Esophagus squamous epithelium (tissue), 5 donors: ENCODE measurements around the gene NMNAT2. TPM values are rescaled to one million over a fixed set of nuclear protein-coding genes. Genes with fewer than 3 reads are reported as not detected.

Experiments
- DNase-seq: peaks from one replicate; lab custom pipeline; 2025; lab: John Stamatoyannopoulos, UW
- H3K27ac ChIP-seq, 4 donors: fragments of 200-600 bp; sonication (generic); one replicate each; pipeline ENCODE4 v1.5.1; 2016 to 2019; ENCODE audit warnings: mild to moderate bottlenecking in 1 of 4
- H3K27me3 ChIP-seq, 4 donors: fragments of 200-600 bp; sonication (generic); 1 replicate in 3 of 4; 2 replicates in 1 of 4; pipeline versions ENCODE4 v1.5.1 to v1.6.0; 2017 to 2021; ENCODE audit warnings: antibody characterized with exemption in 1 of 4
- H3K36me3 ChIP-seq, 3 donors: fragments of 200-600 bp; sonication (generic); one replicate each; pipeline ENCODE4 v1.5.1; 2016 to 2019
- H3K4me1 ChIP-seq, 3 donors: fragments of 200-600 bp; sonication (generic); one replicate each; pipeline ENCODE4 v1.5.1; 2017 to 2019
- H3K4me3 ChIP-seq, 4 donors: fragments of 200-600 bp; sonication (generic); 1 replicate in 3 of 4; 2 replicates in 1 of 4; pipeline ENCODE4 v1.5.1; 2016 to 2019; ENCODE audit warnings: mild to moderate bottlenecking in 2 of 4, moderate library complexity in 1 of 4
- H3K9me3 ChIP-seq, 3 donors: fragments of 200-600 bp; sonication (generic); one replicate each; pipeline ENCODE4 v1.5.1; 2016 to 2019
- POLR2A ChIP-seq, 4 donors: fragments of 450-650 bp; IDR thresholded peaks; one replicate each; pipeline ENCODE4 v1.6.1; 2017; ENCODE audit warnings: antibody characterized with exemption in 4 of 4, mild to moderate bottlenecking in 4 of 4, moderate library complexity in 3 of 4
- WGBS, 2 donors: methylation state at CpG; one replicate each; pipeline ENCODE4 v1.1.5; 2018; 5-methylcytosine and 5-hydroxymethylcytosine counted together
- intact Hi-C: fragments of 100-400 bp; cut with DNase I; formaldehyde crosslinking; loops from one replicate; pipeline ENCODE4 v1.15.0; 2022
- total RNA-seq, 4 donors: library from RNA; depleted of rRNA; stranded (reverse); fragments of >200 nt; gene quantifications; one replicate each; pipeline ENCODE4 v1.1.0, GENCODE V29; 2016
- TF ChIP-seq, protein P1 (sequence below), 6 experiments: fragments of 450-650 bp in 4 of 6; fragments of 200-600 bp in 2 of 6; sonication (generic) in 2 of 6; IDR thresholded peaks; one replicate each; pipeline ENCODE4 v1.5.1; 2016 to 2019; ENCODE audit warnings: antibody characterized with exemption in 6 of 6, mild to moderate bottlenecking in 4 of 6, moderate library complexity in 4 of 6
- donor health status: DM: yes; HTN: yes; CAD: no.

The NMNAT2 gene
- total RNA-seq, 4 donors from 2014 or later, result 0.18 to 1.1 (median 0.26) TPM; not detected in 1

DNA sequence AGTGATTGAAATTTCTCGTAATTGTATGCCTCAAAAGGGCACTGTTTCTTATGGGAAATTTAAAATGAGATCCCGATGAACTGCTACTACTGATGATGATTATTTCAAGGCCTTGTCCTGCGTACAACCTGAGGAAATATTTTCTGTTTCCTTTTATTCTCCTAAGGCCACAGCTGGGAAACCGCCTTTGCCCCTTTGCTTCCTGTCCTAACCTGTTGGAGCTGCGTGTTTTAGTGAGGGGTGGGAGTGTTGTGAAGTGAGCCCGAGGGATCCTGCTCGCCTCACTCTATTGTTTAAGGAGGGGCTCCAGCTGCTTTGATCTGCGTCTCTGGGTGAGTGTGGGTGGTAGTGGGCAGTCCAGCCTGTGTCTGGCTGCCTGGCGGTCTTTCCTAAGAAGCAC is 217.7 kb downstream of the NMNAT2 start:
- Histone ChIP-seq H3K9me3 (no peaks in the 10 kb centered on the region), H3K4me3 (no peak overlapping the region), H3K36me3 (no peaks in the 10 kb centered on the region), H3K4me1 (peaks cover 0 to 38% (median 6%) of the 10 kb centered on the region in 3 donors), H3K27me3 (no peaks in the 10 kb centered on the region), H3K27ac (peak overlapping the region in 3 of 4 donors; percentile 38 to 59 (median 51))
- no peak for DNase-seq
- intact Hi-C loops, result no loop called here
- no peak for TF ChIP-seq POLR2A (IDR thresholded peaks at IDR 0.05)
- TF ChIP-seq, protein P1, sequence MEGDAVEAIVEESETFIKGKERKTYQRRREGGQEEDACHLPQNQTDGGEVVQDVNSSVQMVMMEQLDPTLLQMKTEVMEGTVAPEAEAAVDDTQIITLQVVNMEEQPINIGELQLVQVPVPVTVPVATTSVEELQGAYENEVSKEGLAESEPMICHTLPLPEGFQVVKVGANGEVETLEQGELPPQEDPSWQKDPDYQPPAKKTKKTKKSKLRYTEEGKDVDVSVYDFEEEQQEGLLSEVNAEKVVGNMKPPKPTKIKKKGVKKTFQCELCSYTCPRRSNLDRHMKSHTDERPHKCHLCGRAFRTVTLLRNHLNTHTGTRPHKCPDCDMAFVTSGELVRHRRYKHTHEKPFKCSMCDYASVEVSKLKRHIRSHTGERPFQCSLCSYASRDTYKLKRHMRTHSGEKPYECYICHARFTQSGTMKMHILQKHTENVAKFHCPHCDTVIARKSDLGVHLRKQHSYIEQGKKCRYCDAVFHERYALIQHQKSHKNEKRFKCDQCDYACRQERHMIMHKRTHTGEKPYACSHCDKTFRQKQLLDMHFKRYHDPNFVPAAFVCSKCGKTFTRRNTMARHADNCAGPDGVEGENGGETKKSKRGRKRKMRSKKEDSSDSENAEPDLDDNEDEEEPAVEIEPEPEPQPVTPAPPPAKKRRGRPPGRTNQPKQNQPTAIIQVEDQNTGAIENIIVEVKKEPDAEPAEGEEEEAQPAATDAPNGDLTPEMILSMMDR (IDR thresholded peaks at IDR 0.05), result no peak
- WGBS, 2 donors, result 61 to 78% methylated on average over 7 to 9 of the region's 9 CpGs

DNA sequence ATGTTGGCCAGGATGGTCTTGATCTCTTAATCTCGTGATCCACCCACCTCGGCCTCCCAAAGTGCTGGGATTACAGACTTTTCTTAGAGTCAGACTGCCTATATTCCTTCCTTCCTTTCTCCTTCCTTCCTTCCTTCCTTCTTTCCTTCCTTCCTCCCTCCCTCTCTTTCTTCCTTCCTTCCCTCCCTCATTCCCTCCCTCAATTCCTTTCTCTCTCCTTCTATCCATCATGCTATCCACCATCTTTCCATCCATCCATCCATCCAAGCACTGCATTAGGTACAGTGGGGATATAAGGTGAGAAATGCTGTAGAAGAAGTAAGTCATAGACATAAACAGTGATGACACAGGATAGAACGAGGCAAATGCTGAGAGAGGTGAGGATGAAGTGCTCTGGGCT is 218.9 kb downstream of the NMNAT2 start:
- intact Hi-C loops, result no loop called here

DNA sequence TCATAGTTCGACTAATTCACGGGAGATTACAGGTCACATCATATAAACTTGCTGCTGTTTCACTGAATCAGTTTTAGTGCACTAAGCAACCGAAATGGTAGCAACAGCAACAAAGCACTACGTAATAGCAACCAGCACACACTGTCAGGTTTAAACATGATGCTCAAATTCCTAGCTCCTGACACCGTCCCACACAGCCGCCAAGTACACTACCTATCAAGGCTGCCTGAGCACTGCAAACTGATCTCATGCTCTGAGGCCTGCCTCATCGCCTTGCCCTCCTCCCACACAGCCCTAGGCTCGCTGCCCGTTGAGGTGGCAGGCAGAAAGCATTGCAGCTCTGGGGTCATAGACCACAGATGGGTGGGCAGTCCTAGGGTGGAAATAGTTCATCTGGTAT is 219.7 kb downstream of the NMNAT2 start:
- DNase-seq, result no peak
- peak overlapping the region in 3 of 4 donors; percentile 60 to 69 (median 66) for H3K27ac ChIP-seq
- intact Hi-C loops, result no loop called here

More for the DNA sequence above, 218.9 kb downstream of the NMNAT2 start:
- no peaks in the 10 kb centered on the region for H3K27me3 ChIP-seq
- peaks cover 0 to 34% (median 9%) of the 10 kb centered on the region in 3 donors for H3K4me1 ChIP-seq
- 79 to 86% methylated on average over 3 of the region's 3 CpGs for WGBS, 2 donors
- TF ChIP-seq, protein P1 (IDR thresholded peaks at IDR 0.05), result no peak
- TF ChIP-seq POLR2A (IDR thresholded peaks at IDR 0.05), result no peak
- H3K4me3 ChIP-seq, result no peak overlapping the region
- no peak for DNase-seq
- no peaks in the 10 kb centered on the region for H3K36me3 ChIP-seq
- H3K9me3 ChIP-seq, result no peaks in the 10 kb centered on the region
- H3K27ac ChIP-seq, result peak overlapping the region in 2 of 4 donors; percentile 60 to 69

More for the DNA sequence above, 219.7 kb downstream of the NMNAT2 start:
- TF ChIP-seq POLR2A (IDR thresholded peaks at IDR 0.05), result peak in 1 of 4 donors; percentile 21
- TF ChIP-seq, protein P1 (IDR thresholded peaks at IDR 0.05), result no peak
- H3K4me3 ChIP-seq, result no peak overlapping the region
- no peaks in the 10 kb centered on the region for H3K27me3 ChIP-seq
- WGBS, 2 donors, result 53 to 66% methylated on average over 7 to 9 of the region's 9 CpGs
- H3K36me3 ChIP-seq, result no peaks in the 10 kb centered on the region
- no peaks in the 10 kb centered on the region for H3K9me3 ChIP-seq
- peaks cover 0 to 34% (median 9%) of the 10 kb centered on the region in 3 donors for H3K4me1 ChIP-seq

Other genes starting within 250 kb of the NMNAT2 start
- 10 to 100 TPM in 3 of 4 donors, 1 to 10 TPM in 1; 9.4 to 17.4 (median 15.9) TPM for gene LAMC2, start 232.1 kb downstream of the NMNAT2 start, total RNA-seq
- gene SMG7, start 54.1 kb upstream of the NMNAT2 start, total RNA-seq, result 10 to 100 TPM; 15.8 to 46.5 (median 35.3) TPM
- 10 to 100 TPM in 3 of 4 donors, 1 to 10 TPM in 1; 8.1 to 23.1 (median 14.3) TPM for gene NCF2, start 172.1 kb upstream of the NMNAT2 start, total RNA-seq
- 100 to 1,000 TPM in 2 of 4 donors, 10 to 100 TPM in 2; 90.2 to 136 (median 102) TPM for gene ARPC5, start 217.4 kb upstream of the NMNAT2 start, total RNA-seq
- gene APOBEC4, start 234.9 kb upstream of the NMNAT2 start, total RNA-seq, result not detected